Gastroesophageal sphincter (tissue), 4 donors: ENCODE measurements around the gene DNM3. TPM values are rescaled to one million over a fixed set of nuclear protein-coding genes. Genes with fewer than 3 reads are reported as not detected.
"Not testable (repeated sequence)": the region's sequence is repeated elsewhere in the genome, so short reads cannot be mapped to it uniquely, and the experiment has no call there.

Experiments
- ATAC-seq: fragments of 150-250 bp; one replicate; pipeline ENCODE4 v1.9.1; 2016; ENCODE audit warnings: mild to moderate bottlenecking, moderate library complexity
- H3K27ac ChIP-seq, 4 donors: fragments of 200-600 bp; sonication (generic) in 3 of 4; 1 replicate in 3 of 4; 2 replicates in 1 of 4; pipeline ENCODE4 v1.5.1; 2016 to 2019
- H3K27me3 ChIP-seq: fragments of 200-600 bp; sonication (generic); one replicate; pipeline ENCODE4 v1.5.1; 2019
- H3K36me3 ChIP-seq, 2 donors: fragments of 200-600 bp; sonication (generic); one replicate each; pipeline ENCODE4 v1.5.1; 2019; ENCODE audit warnings: control low read depth in 1 of 2
- H3K4me1 ChIP-seq, 3 donors: fragments of 200-600 bp; sonication (generic); 1 replicate in 2 of 3; 2 replicates in 1 of 3; pipeline ENCODE4 v1.5.1; 2016 to 2019; ENCODE audit warnings: control low read depth in 2 of 3
- H3K4me3 ChIP-seq, 2 donors: fragments of 200-600 bp; sonication (generic); one replicate each; pipeline ENCODE4 v1.5.1; 2019; ENCODE audit warnings: mild to moderate bottlenecking in 1 of 2, moderate library complexity in 1 of 2
- H3K9me3 ChIP-seq, 3 donors: fragments of 200-600 bp; sonication (generic); one replicate each; pipeline ENCODE4 v1.5.1; 2017 to 2019; ENCODE audit warnings: control low read depth in 2 of 3
- EP300 ChIP-seq: sonication (generic); formaldehyde crosslinking; IDR thresholded peaks from one replicate; pipeline ENCODE4 v1.6.1; 2017; ENCODE audit warnings: antibody characterized with exemption, mild to moderate bottlenecking
- POLR2A ChIP-seq, 2 donors: fragments of 450-650 bp; IDR thresholded peaks; one replicate each; pipeline ENCODE4 v1.6.1; 2017; ENCODE audit warnings: antibody characterized with exemption in 2 of 2, mild to moderate bottlenecking in 2 of 2, moderate library complexity in 1 of 2
- POLR2AphosphoS5 ChIP-seq: sonication (generic); formaldehyde crosslinking; IDR thresholded peaks from one replicate; pipeline ENCODE4 v1.6.1; 2017; ENCODE audit warnings: antibody characterized with exemption
- WGBS, 2 donors: methylation state at CpG; one replicate each; pipeline ENCODE4 v1.1.5; 2018; ENCODE audit warnings: low coverage in 1 of 2; 5-methylcytosine and 5-hydroxymethylcytosine counted together
- total RNA-seq, 4 donors: library from RNA; depleted of rRNA; stranded (reverse); fragments of >200 nt; gene quantifications; one replicate each; pipeline ENCODE4 v1.1.0, GENCODE V29; 2016
- TF ChIP-seq, protein P1 (sequence below), 4 experiments: fragments of 200-600 bp in 2 of 4; fragments of 450-650 bp in 2 of 4; sonication (generic) in 1 of 4; IDR thresholded peaks; one replicate each; pipeline ENCODE4 v1.5.1; 2017 to 2019; ENCODE audit warnings: antibody characterized with exemption in 4 of 4, mild to moderate bottlenecking in 2 of 4, moderate library complexity in 2 of 4

Gene DNM3
- total RNA-seq, 4 donors from 2014 or later = 1.9 to 5.0 (median 3.9) TPM

DNA sequence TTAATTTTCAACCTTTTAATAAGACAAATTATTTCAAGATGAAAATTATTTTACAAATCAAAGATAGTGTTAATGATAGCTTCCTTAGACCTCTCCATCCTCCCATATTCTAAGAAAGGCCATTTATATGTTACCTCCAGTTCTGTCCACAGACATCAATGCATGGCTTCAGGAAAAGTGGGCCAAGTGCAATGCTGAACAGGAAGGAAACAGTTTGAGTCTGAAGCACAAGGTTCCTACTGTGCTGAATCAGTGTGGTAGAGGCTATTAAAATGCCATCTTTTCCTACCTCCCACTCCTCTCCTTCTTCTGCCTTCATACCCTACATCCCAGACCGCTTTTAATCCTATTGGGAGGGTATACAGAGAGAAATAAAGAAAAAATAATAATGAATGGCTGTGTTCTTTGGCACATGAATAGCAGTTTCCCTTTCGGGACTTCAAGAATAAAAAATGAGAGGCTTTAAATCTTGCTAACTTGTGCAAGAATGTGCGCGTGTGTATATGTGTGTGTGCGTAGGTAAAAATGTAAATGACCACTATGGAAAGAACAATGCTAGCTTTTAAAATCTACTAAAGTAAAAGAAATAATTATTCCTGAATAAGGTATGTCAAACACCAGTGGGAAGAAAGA lies 516.6 kb downstream of the DNM3 start:
- H3K4me1 ChIP-seq = peaks cover 15 to 55% (median 20%) of the 10 kb centered on the region in 3 donors
- 34 to 57% methylated on average over 5 of the region's 5 CpGs for WGBS, 2 donors
- H3K4me3 ChIP-seq = peak overlapping the region; percentile 3 to 9
- TF ChIP-seq POLR2AphosphoS5 (no peak), EP300 (no peak)
- ATAC-seq = no peak
- peak overlapping the region; percentile 75 to 93 (median 85) for H3K27ac ChIP-seq
- H3K9me3 ChIP-seq = no peaks in the 10 kb centered on the region
- no peaks in the 10 kb centered on the region for H3K36me3 ChIP-seq
- no peaks in the 10 kb centered on the region for H3K27me3 ChIP-seq

DNA sequence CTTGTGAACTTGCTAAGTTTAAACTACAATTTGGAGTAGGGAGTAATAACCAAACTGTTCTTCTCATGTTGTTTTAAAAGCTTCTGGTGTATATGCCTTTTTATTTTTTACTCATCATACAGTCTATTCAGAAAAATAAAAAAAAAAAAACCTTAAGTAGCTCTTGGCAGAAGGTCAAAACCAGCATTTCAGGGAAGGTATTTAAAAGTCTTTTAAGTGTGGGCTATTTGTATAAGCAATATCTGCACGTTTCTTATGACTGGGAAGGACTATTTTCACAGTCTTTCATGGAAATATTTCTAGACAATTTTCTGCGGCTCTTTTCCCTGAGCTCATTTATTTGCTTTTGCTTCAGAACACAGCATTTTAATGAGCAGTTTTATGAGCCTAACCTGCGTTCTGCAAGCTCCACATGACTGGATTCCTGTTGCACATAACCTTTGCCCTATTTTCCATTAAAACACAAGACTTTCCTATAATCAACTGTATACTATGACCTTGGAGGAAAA lies 518.2 kb downstream of the DNM3 start:
- Histone ChIP-seq H3K27me3 (no peaks in the 10 kb centered on the region), H3K36me3 (no peaks in the 10 kb centered on the region), H3K27ac (peak overlapping the region; percentile 75 to 93 (median 85)), H3K4me3 (no peak overlapping the region), H3K9me3 (no peaks in the 10 kb centered on the region), H3K4me1 (peaks cover 15 to 55% (median 20%) of the 10 kb centered on the region in 3 donors)
- no peak for ATAC-seq
- WGBS, 2 donors = 8 to 13% methylated on average over 3 of the region's 3 CpGs
- no peak for TF ChIP-seq POLR2A (IDR thresholded peaks at IDR 0.05)
- no peak for TF ChIP-seq POLR2AphosphoS5
- TF ChIP-seq, protein P1, sequence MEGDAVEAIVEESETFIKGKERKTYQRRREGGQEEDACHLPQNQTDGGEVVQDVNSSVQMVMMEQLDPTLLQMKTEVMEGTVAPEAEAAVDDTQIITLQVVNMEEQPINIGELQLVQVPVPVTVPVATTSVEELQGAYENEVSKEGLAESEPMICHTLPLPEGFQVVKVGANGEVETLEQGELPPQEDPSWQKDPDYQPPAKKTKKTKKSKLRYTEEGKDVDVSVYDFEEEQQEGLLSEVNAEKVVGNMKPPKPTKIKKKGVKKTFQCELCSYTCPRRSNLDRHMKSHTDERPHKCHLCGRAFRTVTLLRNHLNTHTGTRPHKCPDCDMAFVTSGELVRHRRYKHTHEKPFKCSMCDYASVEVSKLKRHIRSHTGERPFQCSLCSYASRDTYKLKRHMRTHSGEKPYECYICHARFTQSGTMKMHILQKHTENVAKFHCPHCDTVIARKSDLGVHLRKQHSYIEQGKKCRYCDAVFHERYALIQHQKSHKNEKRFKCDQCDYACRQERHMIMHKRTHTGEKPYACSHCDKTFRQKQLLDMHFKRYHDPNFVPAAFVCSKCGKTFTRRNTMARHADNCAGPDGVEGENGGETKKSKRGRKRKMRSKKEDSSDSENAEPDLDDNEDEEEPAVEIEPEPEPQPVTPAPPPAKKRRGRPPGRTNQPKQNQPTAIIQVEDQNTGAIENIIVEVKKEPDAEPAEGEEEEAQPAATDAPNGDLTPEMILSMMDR (IDR thresholded peaks at IDR 0.05) = no peak
- TF ChIP-seq EP300 = no peak

GRCh38 chr1:172360511-172360910 lies 519.2 kb downstream of the DNM3 start:
- no peak for ATAC-seq
- H3K9me3 ChIP-seq = no peaks in the 10 kb centered on the region
- 33 to 60% methylated on average over 2 of the region's 2 CpGs for WGBS, 2 donors
- no peak overlapping the region for H3K4me3 ChIP-seq
- TF ChIP-seq, protein P1 (IDR thresholded peaks at IDR 0.05) = no peak
- TF ChIP-seq EP300 (no peak), POLR2AphosphoS5 (no peak), POLR2A (IDR thresholded peaks at IDR 0.05) (no peak)
- H3K27ac ChIP-seq = peak overlapping the region in 3 of 4 donors; percentile 65 to 83 (median 75)
- no peaks in the 10 kb centered on the region for H3K27me3 ChIP-seq
- no peaks in the 10 kb centered on the region for H3K36me3 ChIP-seq
- peaks cover 15 to 55% (median 20%) of the 10 kb centered on the region in 3 donors for H3K4me1 ChIP-seq

- no peaks in the 10 kb centered on the region for H3K9me3 ChIP-seq
- H3K4me1 ChIP-seq = peaks cover 15 to 55% (median 19%) of the 10 kb centered on the region in 3 donors
- H3K27me3 ChIP-seq = no peaks in the 10 kb centered on the region
- H3K27ac ChIP-seq = peak overlapping the region in 3 of 4 donors; percentile 65 to 83 (median 75)
- 67 to 72% methylated on average over 2 to 6 of the region's 6 CpGs for WGBS, 2 donors
- ATAC-seq = no peak
- H3K36me3 ChIP-seq = no peaks in the 10 kb centered on the region
- TF ChIP-seq EP300 (no peak), POLR2AphosphoS5 (no peak), POLR2A (IDR thresholded peaks at IDR 0.05) (no peak)
- TF ChIP-seq, protein P1 (IDR thresholded peaks at IDR 0.05) = no peak
- H3K4me3 ChIP-seq = no peak overlapping the region
Measured at GRCh38 chr1:172360985-172361384, 519.7 kb downstream of the DNM3 start.

- TF ChIP-seq EP300 (no peak), POLR2AphosphoS5 (no peak), POLR2A (IDR thresholded peaks at IDR 0.05) (no peak)
- TF ChIP-seq, protein P1 (IDR thresholded peaks at IDR 0.05) = no peak
- Histone ChIP-seq H3K36me3 (no peaks in the 10 kb centered on the region), H3K27ac (no peak overlapping the region), H3K27me3 (no peaks in the 10 kb centered on the region), H3K4me3 (no peak overlapping the region), H3K9me3 (peaks cover 0 to 16% (median 0%) of the 10 kb centered on the region in 3 donors), H3K4me1 (peaks cover 10 to 27% (median 12%) of the 10 kb centered on the region in 3 donors)
- no peak for ATAC-seq
Measured at GRCh38 chr1:172363852-172364251, 522.6 kb downstream of the DNM3 start.

DNA sequence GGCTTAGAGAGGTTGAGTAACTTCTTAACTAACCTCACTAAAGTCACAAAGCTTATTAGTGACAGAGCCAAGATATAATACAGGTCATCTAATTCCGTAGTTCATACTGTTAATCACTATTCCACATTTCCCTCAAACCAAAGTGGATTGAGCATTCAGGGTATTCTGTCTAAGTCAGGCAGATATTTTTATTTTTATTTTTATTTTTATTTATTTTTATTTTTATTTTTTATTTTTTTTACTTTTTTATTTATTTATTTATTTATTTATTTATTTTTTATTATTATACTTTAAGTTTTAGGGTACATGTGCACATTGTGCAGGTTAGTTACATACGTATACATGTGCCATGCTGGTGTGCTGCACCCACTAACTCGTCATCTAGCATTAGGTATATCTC lies 530.3 kb downstream of the DNM3 start:
- ATAC-seq, H3K4me3 ChIP-seq, H3K27ac ChIP-seq, H3K4me1 ChIP-seq, H3K27me3 ChIP-seq, H3K36me3 ChIP-seq: not testable (repeated sequence)
- 100% methylated on average over 1 of the region's 3 CpGs for WGBS, 2 donors
- H3K9me3 ChIP-seq = peaks cover 0 to 14% (median 0%) of the 10 kb centered on the region in 3 donors
